GM13976 (cell line): ENCODE measurements around the gene SPATC1L.

ENCODE experiments used
- DNase-seq: peaks from one replicate; pipeline ENCODE4 v3.0.0; 2012; ENCODE audit warnings: low spot score
- in situ Hi-C: fragments of 300-500 bp; cut with MboI; formaldehyde crosslinking; loops from one replicate; pipeline ENCODE4 v1.12.0; 2022; ENCODE audit warnings: low sequenced_read_pairs, mixed read lengths, inconsistent platforms; ENCODE audit not compliant: unreplicated experiment
- TF ChIP-seq, protein P1 (sequence below): IDR thresholded peaks from 2 replicates; pipeline ENCODE4 v1.5.1; 2012; ENCODE audit warnings: borderline replicate concordance, mild to moderate bottlenecking; ENCODE audit not compliant: insufficient read depth; ENCODE audit errors: extremely low read depth, missing control alignments, control extremely low read depth

The SPATC1L gene

DNA sequence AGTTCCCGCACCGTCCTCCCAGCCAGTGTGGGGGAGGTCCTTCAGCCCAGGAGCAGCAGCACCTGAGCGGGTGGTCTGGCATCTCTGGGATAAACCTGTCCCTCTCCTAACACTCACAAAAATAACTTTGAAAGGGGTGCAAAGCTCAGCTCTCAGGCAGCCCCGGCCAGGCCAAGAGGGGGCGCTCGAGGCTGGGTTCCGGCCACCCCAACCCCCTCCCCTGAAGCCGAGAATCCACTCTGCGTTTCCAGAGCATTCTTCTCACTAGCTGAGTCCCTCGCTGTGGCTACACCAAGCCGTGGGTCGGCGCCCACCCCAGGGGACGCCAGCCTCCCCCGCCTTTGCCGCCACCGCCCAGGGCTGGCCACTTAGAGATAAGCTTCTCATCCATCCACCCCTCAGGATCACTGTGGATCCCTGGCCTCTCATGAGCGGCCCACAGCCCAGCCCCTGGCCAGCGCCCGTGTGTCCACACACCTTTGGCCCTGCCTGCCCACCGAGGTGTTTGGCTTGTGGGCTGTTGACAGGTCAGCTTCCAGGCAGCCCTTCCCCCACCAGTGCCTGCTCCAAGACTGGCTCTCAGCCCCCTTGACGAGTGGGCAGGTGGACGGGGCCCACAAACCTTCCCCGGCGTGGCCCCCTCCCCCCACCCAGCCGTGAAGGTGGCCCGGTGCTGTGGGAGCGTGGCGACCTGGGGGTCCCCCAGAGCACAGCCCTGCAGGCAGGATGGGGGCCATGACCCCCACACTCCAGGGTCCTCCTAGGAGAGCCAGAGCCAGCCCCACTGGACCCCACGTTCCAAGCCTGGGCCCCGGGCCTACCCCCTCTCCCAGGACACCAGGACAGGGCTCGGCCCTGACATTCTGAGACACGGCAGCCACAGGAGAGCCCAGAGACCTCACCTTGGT lies 30.8 kb downstream of the SPATC1L start:
- in situ Hi-C loops = no loop called here
- TF ChIP-seq, protein P1, sequence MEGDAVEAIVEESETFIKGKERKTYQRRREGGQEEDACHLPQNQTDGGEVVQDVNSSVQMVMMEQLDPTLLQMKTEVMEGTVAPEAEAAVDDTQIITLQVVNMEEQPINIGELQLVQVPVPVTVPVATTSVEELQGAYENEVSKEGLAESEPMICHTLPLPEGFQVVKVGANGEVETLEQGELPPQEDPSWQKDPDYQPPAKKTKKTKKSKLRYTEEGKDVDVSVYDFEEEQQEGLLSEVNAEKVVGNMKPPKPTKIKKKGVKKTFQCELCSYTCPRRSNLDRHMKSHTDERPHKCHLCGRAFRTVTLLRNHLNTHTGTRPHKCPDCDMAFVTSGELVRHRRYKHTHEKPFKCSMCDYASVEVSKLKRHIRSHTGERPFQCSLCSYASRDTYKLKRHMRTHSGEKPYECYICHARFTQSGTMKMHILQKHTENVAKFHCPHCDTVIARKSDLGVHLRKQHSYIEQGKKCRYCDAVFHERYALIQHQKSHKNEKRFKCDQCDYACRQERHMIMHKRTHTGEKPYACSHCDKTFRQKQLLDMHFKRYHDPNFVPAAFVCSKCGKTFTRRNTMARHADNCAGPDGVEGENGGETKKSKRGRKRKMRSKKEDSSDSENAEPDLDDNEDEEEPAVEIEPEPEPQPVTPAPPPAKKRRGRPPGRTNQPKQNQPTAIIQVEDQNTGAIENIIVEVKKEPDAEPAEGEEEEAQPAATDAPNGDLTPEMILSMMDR = peak; percentile 78
- DNase-seq = peak; percentile 85

- in situ Hi-C loops = no loop called here
- TF ChIP-seq, protein P1 = no peak
- no peak for DNase-seq
These were observed 31.4 kb downstream of the SPATC1L start for GRCh38 chr21:46152927-46153246.

DNA sequence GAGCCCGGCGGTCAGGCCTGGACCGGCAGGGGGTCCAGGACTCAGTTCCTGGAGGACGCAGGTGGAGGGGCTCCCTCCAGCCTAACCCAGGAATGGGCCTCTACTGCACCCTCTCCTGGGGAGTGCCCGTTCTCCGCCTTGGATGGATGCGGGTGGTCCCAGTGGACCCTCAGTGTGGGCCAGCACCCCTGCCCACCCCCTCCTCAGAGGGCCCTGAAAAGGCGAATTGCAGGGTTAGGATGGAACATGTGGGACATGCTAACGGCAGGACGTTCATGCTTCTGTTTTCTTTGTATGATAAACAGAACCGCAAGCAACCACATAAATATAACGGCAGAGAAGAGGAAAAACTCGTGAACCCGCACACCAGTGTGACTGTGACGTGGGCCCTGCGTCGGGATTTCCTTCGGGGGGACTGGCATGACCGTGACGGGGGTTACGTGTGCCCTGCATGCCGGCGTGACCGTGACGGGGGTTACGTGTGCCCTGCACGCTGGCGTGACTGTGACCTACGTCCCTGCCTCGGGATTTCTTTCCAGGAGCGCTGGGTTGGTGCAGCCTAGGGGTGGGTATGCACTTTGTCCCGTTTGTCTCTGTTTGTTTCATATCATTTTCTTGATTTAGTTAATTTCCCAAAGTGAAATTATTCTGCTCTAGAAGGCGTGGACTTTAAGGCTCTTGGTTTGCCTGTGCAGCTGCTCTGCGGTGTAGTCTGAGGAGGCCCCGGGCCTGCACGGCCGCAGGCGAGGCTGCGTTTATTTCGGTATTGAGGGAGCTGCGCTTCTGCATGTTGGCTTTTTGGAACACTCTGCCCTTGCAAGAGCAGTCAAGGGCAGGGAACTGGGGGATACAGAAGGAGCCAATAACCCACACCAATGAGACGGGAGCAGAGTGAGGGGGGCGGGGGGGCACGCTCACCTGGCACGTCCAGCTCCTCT lies 32.0 kb downstream of the SPATC1L start:
- in situ Hi-C loops = no loop called here
- TF ChIP-seq, protein P1 = no peak
- DNase-seq = no peak

DNA sequence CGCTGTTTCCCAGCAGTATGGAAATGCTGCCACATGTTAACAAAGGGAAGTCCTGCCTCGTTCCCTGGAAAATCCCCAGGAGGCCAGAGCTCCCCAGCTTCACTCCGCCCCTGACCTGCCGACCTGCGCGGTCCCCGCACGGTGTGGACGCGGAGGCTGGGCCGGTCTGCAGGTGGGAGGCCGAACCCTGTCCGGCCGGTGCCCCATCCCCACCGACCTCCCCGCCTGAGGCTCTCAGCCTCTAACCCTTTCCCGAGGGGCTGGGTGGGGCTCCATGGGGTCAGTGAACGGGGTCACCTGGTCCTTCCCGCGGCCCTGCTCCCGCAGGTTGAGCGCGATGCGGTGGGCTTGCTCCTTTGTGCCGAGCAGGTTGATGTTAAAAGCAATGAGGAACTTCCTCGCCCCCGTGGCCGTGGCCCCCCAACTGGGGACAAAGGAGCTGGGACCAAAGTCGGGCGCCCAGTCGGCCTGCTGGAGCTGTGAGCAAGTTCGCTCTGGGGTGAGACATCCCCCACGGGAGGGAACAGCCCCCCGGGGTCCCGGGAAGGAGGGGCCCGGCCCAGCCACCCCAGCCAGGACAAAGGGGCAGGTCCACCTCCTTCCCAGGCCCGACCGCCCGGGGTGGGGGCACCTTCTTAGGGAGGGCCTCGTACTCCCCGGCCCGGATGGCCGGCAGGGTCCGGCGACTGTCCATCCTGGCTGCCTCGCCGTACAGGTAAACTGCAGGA lies 32.8 kb downstream of the SPATC1L start:
- in situ Hi-C loops = no loop called here
- DNase-seq = no peak
- TF ChIP-seq, protein P1 = no peak

- in situ Hi-C loops = no loop called here
- no peak for DNase-seq
- TF ChIP-seq, protein P1 = no peak
These were observed 33.7 kb downstream of the SPATC1L start for GRCh38 chr21:46150491-46151121.

DNA sequence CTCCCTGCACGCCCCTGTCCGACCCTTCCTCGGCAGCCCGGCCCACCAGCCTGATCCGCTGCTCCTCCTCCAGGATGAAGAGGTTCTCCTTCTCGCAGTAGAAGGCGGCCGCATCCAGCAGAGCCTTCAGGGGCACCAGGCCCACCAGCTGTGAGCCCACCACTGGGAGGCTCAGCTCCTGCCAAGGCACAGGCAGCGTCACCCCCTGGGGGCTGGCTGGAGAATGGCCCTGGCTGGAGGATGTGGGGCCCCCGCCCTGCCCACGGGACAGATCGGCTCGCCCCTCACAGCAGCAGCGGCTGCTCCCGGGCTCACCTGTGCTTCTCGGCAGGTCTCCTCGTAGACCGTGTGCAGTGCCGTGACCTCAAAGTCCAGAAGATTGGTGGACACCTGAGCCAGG lies 34.2 kb downstream of the SPATC1L start:
- in situ Hi-C loops = no loop called here
- TF ChIP-seq, protein P1 = no peak
- no peak for DNase-seq
